Colonic mucosa (tissue), 4 donors: ENCODE data around the gene LRTM1. TPM values are rescaled to one million over a fixed set of nuclear protein-coding genes. Genes with fewer than 3 reads are reported as not detected.

Experiments used
- DNase-seq: peaks from one replicate; pipeline ENCODE4 v3.0.0-alpha.2; 2020
- H3K27ac ChIP-seq: fragments of 200-600 bp; one replicate; pipeline ENCODE4 v1.8.0; 2021
- H3K27me3 ChIP-seq: fragments of 200-600 bp; one replicate; pipeline ENCODE4 v1.8.0; 2021
- H3K36me3 ChIP-seq: fragments of 200-600 bp; one replicate; pipeline ENCODE4 v1.8.0; 2021
- H3K4me1 ChIP-seq: fragments of 200-600 bp; one replicate; pipeline ENCODE4 v1.8.0; 2021; ENCODE audit warnings: mild to moderate bottlenecking
- H3K4me3 ChIP-seq: fragments of 200-600 bp; one replicate; pipeline ENCODE4 v1.8.0; 2021
- H3K9ac ChIP-seq, 2 donors: one replicate each; pipeline ENCODE4 v1.7.0; 2013; ENCODE audit warnings: control low read depth in 2 of 2, low read depth in 2 of 2, low read length in 2 of 2
- H3K9me3 ChIP-seq: fragments of 200-600 bp; one replicate; pipeline ENCODE4 v1.8.0; 2021
- CTCF ChIP-seq: fragments of 200-600 bp; IDR thresholded peaks from one replicate; pipeline ENCODE4 v1.8.0; 2022; ENCODE audit warnings: antibody characterized with exemption, mild to moderate bottlenecking
- intact Hi-C: fragments of 100-400 bp; cut with DNase I; formaldehyde crosslinking; loops from one replicate; pipeline ENCODE4 v1.14.1; 2022
- total RNA-seq, 2 donors: library from RNA; stranded (reverse); fragmentation: NEBNext Ultra II Directional in 1 of 2; extraction: Animal tissue kit (Norgen Biotek cat#: 25700) in 1 of 2; gene quantifications; one replicate each; pipeline ENCODE4 v1.2.1, GENCODE V29; 2021
- donor health status: healthy.
- donor health status: DM: no; HTN: no; CAD: no.
- donor health status: DM: no; HTN: no; CAD: no.

The LRTM1 gene
- total RNA-seq, 2 donors from 2014 or later: not detected

- Histone ChIP-seq H3K9me3 (no peaks in the 10 kb centered on the region), H3K4me1 (no peaks in the 10 kb centered on the region), H3K36me3 (no peaks in the 10 kb centered on the region), H3K27me3 (no peaks in the 10 kb centered on the region), H3K27ac (no peak overlapping the region), H3K9ac (no peak overlapping the region), H3K4me3 (no peak overlapping the region)
- intact Hi-C loops: no loop called here
- no peak for DNase-seq
- no peak for TF ChIP-seq CTCF
Measured at GRCh38 chr3:54888873-54889272, 39.0 kb downstream of the LRTM1 start.

GRCh38 chr3:54888162-54888561 is 39.7 kb downstream of the LRTM1 start:
- no peak overlapping the region for H3K4me3 ChIP-seq
- no peaks in the 10 kb centered on the region for H3K9me3 ChIP-seq
- H3K4me1 ChIP-seq: no peaks in the 10 kb centered on the region
- TF ChIP-seq CTCF: no peak
- no peaks in the 10 kb centered on the region for H3K27me3 ChIP-seq
- H3K27ac ChIP-seq: no peak overlapping the region
- no peak overlapping the region for H3K9ac ChIP-seq
- H3K36me3 ChIP-seq: no peaks in the 10 kb centered on the region
- intact Hi-C loops: no loop called here
- DNase-seq: no peak

- no peaks in the 10 kb centered on the region for H3K36me3 ChIP-seq
- no peak for DNase-seq
- no peaks in the 10 kb centered on the region for H3K4me1 ChIP-seq
- no peaks in the 10 kb centered on the region for H3K9me3 ChIP-seq
- no peak for TF ChIP-seq CTCF
- no peak overlapping the region for H3K27ac ChIP-seq
- H3K4me3 ChIP-seq: no peak overlapping the region
- intact Hi-C loops: no loop called here
- no peak overlapping the region for H3K9ac ChIP-seq
- no peaks in the 10 kb centered on the region for H3K27me3 ChIP-seq
Measured at GRCh38 chr3:54882129-54882833, 45.6 kb downstream of the LRTM1 start.

- no peak overlapping the region for H3K9ac ChIP-seq
- no peak for TF ChIP-seq CTCF
- H3K36me3 ChIP-seq: no peaks in the 10 kb centered on the region
- no peaks in the 10 kb centered on the region for H3K4me1 ChIP-seq
- DNase-seq: no peak
- H3K27ac ChIP-seq: no peak overlapping the region
- intact Hi-C loops: no loop called here
- no peaks in the 10 kb centered on the region for H3K9me3 ChIP-seq
- H3K4me3 ChIP-seq: no peak overlapping the region
- H3K27me3 ChIP-seq: no peaks in the 10 kb centered on the region
Measured at GRCh38 chr3:54878145-54878544, 49.7 kb downstream of the LRTM1 start.

- no peak for TF ChIP-seq CTCF
- DNase-seq: no peak
- no peak overlapping the region for H3K9ac ChIP-seq
- H3K4me3 ChIP-seq: no peak overlapping the region
- H3K27ac ChIP-seq: no peak overlapping the region
- H3K36me3 ChIP-seq: no peaks in the 10 kb centered on the region
- no peaks in the 10 kb centered on the region for H3K4me1 ChIP-seq
- no peaks in the 10 kb centered on the region for H3K27me3 ChIP-seq
- no peaks in the 10 kb centered on the region for H3K9me3 ChIP-seq
- intact Hi-C loops: no loop called here
Measured at GRCh38 chr3:54877730-54878129, 50.1 kb downstream of the LRTM1 start.
